Measurements from ENCODE around the gene KPNB1.
"Not testable (repeated sequence)": the region's sequence is repeated elsewhere in the genome, so short reads cannot be mapped to it uniquely, and the experiment has no call there.

The KPNB1 gene

DNA sequence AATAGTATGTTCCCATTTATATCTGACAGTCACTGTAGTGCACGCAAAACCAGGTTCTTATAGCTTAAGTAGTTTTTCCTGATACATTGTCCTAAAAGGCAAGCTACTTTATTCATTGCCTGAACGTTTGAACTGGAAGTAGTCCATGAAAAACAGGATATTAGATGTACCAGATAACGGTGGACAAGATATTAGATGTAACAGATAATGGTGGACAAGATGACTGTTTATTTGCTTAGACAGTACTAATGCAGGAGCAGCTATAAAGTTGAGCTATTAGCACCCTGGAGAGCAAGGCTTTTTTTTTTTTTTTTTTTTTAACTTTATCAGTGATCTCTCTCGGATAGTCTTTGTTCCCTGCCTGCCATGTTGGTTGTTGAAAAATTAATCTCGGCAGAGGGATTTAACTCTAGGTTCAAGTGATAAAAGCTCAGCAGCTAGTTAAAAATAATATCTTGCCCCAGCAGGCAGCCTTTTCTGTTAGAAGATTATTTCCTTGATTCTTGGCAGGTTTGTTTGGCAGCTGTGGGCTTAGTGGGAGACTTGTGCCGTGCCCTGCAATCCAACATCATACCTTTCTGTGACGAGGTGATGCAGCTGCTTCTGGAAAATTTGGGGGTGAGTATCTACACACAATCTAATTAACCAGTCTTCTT lies 26.9 kb downstream of the KPNB1 start:
- DNase-seq (ENCODE audit: low spot score) (no peak), FAIRE-seq (no peak)

DNA sequence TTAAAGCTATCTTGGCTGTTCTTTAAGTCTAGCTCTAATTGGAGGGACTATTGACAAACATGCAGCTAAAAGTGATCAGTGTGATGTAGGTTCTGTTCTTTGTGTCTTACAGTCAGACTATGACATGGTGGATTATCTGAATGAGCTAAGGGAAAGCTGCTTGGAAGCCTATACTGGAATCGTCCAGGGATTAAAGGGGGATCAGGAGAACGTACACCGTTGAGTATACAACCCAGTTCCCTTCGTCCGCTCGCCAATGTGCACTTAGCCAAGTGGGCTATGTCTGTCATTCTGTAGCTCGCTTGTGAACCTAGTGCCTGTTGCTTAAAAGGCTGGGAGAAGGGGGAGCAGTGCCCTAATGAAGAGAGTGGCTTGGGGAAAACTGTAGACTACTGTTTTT lies 28.5 kb downstream of the KPNB1 start:
- FAIRE-seq: no peak
- no peak for DNase-seq (ENCODE audit: low spot score)

DNA sequence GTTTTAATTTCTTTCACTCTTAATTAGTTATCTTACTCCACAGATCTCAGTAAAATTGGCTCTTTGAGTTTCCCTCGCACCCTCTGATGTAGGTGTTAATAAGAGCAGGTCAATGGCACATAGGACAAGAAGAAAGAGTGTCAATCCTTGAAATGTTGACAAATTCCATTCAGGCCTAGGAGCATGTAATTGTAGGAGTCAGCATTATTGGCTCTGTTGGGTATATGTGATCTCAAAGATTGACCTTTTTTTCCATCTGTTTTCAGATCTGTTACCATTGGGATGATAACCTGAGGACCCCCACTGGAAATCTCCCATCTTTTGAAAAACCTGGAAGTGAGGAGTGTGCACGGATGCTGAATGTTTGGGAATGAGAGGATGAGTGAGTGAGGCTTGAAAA lies 32.4 kb downstream of the KPNB1 start:
- no peak for DNase-seq (ENCODE audit: low spot score)
- no peak for FAIRE-seq

DNA sequence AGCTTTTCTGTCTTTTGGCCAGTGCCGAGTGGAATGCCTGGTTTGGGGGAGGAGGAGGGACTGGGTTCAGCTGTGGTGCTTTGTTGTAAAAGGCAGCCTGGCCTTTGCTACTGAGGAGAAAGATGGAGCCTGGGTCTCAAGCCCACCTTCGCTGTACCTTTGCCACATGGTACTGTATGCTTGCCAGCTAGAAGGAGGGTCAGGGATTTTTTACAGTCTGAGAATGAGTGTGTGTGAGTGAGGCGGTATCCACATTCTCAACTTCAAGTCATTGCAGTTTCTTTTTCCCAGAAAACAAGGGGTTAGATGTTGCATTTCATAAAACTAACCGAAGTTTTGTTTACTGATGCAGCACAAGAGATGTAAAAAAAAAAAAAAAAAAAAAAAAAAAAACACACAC lies 33.0 kb downstream of the KPNB1 start:
- not testable (repeated sequence) for DNase-seq (ENCODE audit: low spot score); FAIRE-seq

DNA sequence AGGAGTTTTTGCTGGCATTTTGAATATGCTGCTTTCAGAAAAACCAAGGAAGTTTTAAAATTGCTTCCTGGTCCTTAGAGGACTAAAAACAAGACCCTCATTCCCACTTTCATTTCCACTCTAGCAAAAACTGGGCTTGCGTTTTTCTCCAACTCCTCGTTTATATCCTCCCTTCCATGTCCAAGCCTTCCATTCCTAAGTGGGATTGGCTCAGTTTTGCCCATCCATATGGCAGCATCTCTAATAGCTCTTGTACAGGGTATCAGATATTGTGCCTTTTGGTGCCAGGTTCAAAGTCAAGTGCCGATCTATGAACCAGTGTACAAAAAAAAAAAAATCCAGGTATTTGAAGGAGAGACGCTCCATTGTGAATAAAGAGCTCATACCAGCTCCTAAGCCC lies 34.3 kb downstream of the KPNB1 start:
- FAIRE-seq: no peak
- DNase-seq (ENCODE audit: low spot score): no peak

DNA sequence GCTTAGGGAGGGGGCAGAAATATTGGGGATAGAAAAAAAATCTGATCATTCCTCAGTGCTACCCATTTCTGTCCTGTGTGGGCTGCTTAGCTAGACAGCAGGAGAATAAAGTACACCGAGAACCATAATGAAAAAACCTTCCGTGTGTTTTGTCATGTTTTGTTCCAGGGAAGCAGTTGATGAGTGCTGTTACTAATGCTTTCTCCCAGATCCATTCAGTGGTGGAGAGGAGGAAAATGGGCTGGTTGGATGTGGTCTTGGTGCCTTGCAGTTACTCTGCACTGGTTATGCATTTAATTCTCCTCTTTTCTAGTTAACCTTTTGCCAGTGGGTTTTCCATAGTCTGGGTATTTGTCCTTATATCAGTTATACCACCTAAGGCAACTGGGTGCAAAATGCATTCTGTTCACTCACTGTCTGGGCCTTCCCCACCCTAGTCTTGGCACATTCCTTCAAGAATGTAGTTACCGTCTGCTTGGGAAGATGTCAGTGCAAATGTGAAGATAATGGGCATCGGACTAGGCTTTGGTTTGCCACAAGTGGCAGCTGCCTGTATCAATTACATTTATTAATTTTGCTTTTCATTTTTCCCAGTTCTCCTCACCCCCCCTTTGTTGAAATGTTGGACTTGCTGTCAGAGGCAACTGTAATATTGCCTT lies 34.9 kb downstream of the KPNB1 start:
- DNase-seq (ENCODE audit: low spot score) (no peak), FAIRE-seq (no peak)

DNA sequence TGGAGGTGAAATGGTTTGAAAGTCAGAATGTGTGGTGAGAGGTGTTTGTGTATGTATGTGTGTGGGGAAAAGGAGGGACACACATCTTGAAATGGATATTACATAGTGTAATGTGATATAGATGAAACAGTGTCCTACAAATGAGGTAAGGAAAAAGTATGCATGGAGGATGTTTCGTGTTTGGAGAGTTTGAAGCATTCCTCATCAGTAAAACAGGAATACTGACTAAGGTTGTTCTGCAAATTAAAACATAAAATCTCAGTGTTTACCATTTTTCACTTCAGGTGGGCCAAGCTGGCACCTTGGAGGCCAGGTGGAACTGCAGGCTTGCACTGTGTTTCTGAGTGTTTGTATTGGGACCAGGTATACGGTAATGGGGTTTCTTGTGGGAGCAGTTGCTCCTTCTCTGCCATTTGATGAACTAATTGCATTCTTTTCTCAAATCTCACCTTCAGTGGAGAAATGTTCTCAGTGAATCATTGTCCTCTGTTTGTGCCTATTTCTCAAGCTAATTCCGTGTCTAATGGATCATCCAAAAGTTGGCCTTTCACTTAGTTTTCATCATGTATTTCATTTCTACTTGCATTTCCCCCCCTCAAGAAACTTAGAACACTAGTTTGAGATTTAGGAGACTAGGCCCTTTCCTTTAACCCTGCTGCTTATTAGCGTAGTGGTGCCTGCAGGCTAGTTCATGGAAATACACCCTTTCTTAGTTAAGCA lies 36.0 kb downstream of the KPNB1 start:
- FAIRE-seq: no peak
- no peak for DNase-seq (ENCODE audit: low spot score)

DNA sequence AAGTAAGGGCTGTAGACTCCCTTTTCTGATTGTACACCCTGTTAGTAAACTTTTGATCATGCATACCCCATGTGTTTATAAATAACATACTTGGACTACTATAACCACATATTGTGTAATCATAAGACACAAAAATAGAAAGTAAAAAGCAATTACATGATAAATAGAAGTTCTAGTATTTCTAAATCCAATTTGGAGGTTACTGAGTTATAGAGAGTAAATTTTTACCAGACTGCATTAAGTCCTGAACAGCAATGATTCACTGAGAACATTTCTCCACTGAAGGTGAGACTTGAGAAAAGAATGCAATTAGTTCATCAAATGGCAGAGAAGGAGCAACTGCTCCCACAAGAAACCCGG lies 36.5 kb downstream of the KPNB1 start:
- FAIRE-seq: no peak
- DNase-seq (ENCODE audit: low spot score): no peak

DNA sequence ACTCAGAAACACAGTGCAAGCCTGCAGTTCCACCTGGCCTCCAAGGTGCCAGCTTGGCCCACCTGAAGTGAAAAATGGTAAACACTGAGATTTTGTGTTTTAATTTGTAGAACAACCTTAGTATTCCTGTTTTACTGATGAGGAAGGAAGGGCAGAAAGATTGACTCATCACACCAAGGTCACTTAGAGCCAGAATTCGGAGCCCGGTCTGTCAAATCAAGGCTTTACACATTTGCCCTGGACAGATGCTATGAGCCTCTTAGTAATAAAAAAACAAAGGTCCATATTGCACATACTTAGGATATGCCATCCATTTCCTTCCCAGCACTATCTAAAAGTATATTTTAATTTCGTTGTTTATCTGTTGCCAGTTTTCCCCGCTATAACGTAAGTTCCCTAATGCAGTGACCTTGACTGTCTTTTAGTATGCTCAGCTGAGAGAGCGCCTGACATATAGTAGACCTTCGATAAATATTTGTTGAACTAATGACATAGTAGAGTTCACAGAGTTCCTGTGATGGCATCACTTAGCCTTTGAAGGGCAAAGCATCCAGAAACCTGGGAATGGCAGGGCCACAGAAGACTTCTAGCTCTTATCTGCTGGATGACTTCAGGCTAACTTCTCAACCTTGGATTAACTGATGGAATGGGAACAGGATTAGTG lies 37.1 kb downstream of the KPNB1 start:
- no peak for FAIRE-seq
- no peak for DNase-seq (ENCODE audit: low spot score)

DNA sequence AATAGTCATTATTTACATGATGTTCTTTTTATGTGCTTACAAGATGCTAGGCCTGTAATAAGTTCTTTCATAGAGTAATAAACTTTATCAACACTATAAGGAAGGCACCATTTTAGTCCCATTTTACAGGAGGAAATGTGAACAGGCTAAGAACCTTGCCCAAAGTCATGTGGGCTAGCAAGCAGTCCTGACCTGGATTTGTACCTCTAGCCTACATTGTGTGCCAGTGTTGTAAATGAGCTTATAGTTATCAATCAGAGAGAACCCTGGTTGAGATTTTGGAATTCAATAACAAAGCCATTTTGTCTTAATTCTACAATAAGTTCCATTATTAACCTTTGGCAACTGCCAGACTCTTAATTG lies 37.6 kb downstream of the KPNB1 start:
- DNase-seq (ENCODE audit: low spot score) (no peak), FAIRE-seq (no peak)

DNA sequence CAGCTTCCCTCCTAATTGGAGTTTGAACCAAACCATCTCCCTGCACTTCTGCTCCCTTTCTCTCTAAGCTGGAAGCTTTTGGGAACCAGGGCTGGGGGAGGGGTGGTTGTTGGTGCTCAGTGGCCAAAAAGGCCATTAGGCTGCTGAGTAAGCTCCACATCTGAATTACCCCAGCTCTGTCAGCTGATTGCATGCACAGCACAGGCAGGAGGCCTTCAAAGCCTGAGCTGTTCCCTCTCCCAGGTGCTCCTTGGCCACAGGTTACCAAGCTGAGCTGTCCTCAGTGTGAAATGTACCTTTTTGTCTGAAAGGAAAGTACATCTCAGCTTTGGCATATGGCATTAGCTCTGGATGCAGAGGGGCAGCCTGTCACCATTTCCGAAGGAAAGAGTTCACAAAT lies 38.0 kb downstream of the KPNB1 start:
- DNase-seq (ENCODE audit: low spot score) (no peak), FAIRE-seq (no peak)

DNA sequence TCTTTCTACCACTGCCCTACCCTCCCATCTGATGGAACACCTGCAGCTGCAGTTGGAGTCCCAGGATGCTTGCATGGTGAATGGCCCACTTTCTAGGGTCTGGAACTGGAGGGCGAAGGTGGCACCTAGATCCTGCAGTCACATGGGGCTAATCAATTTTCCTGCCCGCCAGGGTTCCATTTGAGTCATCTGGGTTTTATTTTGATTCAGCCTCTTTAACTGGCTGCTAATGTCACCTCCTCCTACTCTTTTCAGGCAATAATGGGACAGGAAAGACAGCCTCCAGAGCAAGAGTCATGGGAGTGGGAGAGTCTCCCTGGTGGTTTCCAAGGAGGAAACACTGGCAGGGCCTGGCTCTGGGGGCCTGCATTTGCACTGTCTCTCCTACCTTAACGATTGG lies 40.4 kb downstream of the KPNB1 start:
- DNase-seq (ENCODE audit: low spot score): no peak
- FAIRE-seq: no peak

DNA sequence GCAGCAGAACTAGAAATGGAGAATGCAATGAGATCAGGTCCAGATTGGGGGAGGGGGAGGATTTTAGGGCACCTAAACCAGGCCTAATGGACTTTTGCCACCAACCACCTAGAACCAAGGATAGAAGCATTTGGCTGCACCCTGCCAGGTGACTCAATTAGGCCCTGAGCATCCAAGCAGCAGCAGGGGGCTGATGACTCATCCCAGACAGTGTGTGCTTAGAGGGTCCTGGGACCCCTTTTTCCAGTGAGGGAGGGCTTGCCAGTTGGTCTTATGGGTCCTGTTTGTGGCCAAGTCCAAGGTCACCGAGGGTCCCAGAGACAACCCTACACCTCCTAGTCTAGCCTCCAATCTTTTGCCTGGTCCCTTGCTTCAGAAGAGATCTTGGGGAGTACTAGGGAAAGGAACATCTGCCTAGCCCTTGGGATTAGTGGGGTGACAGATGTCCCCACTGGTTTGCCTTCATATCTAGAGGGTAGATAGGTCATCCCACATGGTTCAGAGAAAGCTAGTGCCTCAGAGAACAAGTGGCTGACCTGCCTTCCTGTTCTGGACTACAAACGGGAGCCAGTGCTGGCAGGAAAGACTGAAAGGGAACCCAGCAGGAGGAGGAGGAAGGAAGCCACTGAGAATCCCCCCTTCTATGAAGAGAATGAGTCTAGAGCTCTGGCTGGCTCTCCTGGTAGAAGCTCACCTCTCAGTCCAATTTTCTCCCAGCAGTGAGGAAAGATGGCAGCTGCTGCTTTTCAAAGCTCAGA lies 42.6 kb downstream of the KPNB1 start:
- DNase-seq (ENCODE audit: low spot score) (no peak), FAIRE-seq (peak; percentile 9)

DNA sequence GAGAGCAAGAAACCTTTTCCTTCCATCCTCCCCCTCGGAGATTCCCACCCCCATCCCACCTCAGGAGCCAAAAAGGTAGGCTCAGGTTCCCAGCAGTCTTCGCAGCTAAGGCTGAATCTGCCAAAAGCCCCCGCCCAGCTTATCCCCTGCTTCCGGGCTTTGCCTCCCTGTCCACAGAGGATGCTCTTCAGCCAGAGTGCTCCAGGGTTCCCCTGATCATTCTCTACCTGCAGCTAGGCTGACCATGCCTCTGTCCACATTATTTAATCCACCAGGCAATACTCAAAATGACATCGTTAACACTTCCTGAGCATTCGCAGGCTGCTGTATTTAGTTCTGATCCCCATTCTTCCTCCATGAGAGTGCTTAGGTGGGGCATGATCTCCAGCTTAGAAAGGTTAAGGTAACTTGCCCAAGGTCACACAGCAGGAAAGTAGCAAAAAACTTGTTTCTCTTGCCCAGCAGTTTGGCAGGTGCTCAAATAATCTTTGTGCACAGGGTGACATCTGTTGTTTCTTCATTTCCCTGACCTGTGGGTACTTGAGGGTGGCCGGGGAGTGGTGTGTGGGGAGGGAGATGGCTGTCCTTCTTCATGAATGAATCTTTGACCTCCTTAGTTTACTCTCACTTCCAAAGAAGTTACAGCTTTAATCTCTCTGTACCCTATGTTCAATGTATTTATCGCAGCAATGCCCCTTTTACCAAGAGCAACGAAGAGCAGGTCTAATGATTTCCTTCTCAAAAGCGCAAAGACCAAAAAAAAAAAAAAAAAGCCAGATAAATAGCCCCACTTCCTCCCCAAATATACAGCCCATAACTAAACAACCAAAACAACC lies 43.4 kb downstream of the KPNB1 start:
- DNase-seq (ENCODE audit: low spot score): no peak
- no peak for FAIRE-seq

DNA sequence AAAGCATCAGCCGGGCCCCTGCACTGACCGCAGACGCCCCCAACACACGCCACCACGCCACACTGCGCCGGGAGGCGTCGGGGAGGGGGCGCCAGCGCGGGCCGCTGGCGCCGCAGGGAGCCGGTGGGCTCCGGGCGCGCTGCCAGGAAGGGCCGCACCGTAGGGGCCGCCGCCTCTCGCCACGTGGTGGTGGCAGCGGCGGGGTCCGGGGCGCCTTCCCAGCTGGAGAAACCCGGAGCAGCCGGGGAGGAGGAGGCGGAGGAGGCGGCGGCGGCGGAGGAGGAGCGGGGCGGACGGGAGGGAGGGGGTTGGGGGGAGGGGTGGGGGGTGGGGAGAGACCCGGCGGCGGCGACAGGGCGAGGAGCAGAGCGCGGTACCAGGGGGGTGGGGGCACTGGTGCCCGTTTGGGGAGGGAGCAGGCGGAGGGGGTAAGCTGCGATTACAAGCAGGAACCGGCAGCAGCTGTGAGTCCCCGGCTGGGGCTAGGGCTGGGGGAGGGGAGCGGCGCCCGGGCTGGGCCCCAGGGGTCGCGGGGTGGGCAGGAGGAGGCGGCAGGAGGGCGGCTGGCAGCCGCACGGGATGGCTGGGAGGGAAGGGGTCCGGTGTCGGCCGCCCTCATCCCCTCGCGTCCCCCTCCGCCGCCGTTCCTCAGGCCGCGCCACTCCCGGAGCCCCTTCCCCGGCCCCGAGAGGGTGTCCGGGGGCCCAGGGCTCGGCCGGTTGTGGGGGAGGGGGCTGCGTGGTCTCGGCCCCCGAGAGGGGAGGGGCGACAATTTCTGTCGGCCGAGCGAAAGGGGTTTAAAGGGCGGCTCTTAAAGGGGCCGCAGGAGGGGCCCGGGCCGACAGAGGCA lies 44.2 kb downstream of the KPNB1 start, which contains the start of gene TBKBP1:
Gene TBKBP1 (plus strand): TSS at position 431 of the 850 bp plus-strand sequence. CDS start 1,952 bp downstream, outside the sequence.
- peak; percentile 77 for DNase-seq (ENCODE audit: low spot score)
- FAIRE-seq: no peak

DNA sequence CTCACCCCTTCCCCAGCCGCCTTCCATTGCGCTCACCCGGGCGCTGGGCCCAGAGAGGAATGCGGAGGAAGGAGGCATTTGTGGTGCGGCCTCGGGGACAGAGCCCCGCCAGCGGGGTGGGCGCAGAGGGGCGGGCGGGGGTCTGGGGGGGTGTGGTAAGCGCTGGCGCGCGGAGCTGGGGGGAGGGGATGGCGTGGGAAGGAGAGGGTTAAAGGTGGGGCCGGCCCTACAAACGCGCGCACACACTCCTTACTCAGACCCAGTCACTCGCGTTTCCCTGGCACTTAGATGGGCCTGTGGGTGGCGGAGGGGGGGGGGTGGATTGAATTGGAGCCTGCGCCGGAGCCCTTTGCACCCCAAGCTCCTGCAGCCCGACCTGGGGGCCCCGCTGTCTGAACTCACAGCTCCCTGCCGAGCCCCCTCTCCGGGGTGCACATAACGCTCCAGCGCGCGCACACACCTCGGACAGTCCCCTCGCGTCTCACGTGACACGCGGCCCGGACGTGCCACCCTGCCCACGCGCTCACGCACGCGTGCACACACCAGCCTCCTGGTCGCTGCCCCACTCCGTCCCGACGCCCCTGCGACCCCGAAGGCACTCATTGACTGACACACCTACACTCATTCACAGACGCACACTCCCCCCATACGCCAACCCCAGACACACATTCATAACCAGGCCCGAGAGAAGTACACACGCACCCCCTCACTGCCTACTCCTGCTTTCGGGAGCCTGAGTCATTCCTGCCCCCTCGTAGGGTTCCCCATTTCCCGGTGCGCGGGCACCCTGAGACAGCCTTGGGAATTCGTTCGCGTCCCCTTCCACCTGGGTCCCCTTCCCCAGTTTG lies 45.1 kb downstream of the KPNB1 start:
- peak; percentile 97 for FAIRE-seq
- DNase-seq (ENCODE audit: low spot score): peak; percentile 68

DNA sequence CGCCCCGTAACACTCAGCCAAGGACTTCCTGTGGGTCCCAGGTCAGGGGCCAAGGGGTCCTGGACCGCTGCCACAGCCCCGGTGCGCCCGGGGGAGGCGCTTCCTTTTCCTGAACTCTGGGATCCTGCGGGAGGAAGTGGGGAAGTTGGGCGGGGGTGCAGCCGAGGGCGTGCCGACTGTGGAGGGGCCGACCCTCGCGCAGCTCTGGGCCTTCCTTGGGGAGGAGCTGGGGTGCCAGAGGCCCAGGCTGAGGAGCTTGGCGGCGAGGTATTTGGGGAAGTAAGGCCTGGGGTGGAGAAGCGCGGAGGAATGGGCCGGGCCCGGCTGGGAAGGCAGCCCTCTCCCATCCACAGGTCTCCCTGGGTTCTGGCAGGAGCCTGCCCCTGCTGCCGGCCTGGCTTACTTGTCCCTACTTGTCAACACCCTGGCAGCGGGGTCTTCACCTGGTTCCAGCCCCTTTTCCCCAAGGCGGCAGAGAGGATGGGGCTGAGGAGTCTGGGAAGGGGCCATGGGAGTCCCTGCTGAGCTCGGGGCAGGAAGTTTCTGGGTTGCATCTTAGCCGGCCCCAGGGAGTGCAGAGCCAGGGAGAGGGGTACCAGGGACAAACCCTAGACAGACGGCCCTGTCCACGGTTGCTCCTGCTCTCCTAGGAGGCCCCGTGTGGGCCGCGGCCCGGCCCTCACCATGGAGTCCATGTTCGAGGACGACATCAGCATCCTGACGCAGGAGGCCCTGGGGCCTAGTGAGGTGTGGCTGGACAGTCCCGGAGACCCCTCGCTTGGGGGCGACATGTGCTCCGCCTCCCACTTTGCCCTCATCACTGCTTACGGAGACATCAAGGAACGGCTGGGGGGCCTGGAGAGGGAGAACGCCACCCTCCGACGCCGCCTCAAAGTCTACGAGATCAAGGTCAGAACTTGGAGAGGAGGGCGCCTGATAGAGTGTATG lies 46.0 kb downstream of the KPNB1 start:
- DNase-seq (ENCODE audit: low spot score) (no peak), FAIRE-seq (no peak)

Data from urothelium cell line (cell line).